Central memory CD8-positive, alpha-beta T cell (primary cell): ENCODE measurements around the gene NAP1L4.

Experiments
- ATAC-seq: fragments of 150-1000 bp; cut with Tn5 transposase; replicated peaks from 2 replicates; pipeline ENCODE4 v1.10.0; 2022; ENCODE audit warnings: mild to moderate bottlenecking, moderate FRiP score, moderate number of reproducible peaks; ENCODE audit not compliant: poor library complexity, severe bottlenecking; ENCODE audit errors: extremely low read depth
- DNase-seq, 2 donors: peaks; one replicate each; pipeline ENCODE4 v3.0.0; 2021; ENCODE audit warnings: low spot score in 2 of 2
- H3K27ac Mint-ChIP-seq: one replicate; pipeline ENCODE4 v1.8.0; 2022; ENCODE audit warnings: low read depth, mild to moderate bottlenecking, moderate library complexity, mixed read lengths
- H3K27me3 Mint-ChIP-seq: one replicate; pipeline ENCODE4 v1.8.0; 2022; ENCODE audit warnings: mixed read lengths
- H3K36me3 Mint-ChIP-seq: one replicate; pipeline ENCODE4 v1.8.0; 2022; ENCODE audit warnings: mild to moderate bottlenecking, moderate library complexity, mixed read lengths; ENCODE audit not compliant: insufficient read depth
- H3K4me1 Mint-ChIP-seq: one replicate; pipeline ENCODE4 v1.8.0; 2022; ENCODE audit warnings: mixed read lengths
- H3K4me3 Mint-ChIP-seq: one replicate; pipeline ENCODE4 v1.8.0; 2022; ENCODE audit warnings: mild to moderate bottlenecking, moderate library complexity, mixed read lengths
- H3K9me3 Mint-ChIP-seq: one replicate; pipeline ENCODE4 v1.8.0; 2022; ENCODE audit warnings: mixed read lengths

NAP1L4 gene

GRCh38 chr11:2982214-2982613, 9.9 kb downstream of the NAP1L4 start:
- Mint-ChIP-seq H3K4me1 (peaks cover 43% of the 10 kb centered on the region), H3K36me3 (peaks cover 36% of the 10 kb centered on the region), H3K27me3 (no peaks in the 10 kb centered on the region), H3K9me3 (no peaks in the 10 kb centered on the region), H3K4me3 (peak overlapping the region; percentile 28), H3K27ac (peak overlapping the region; percentile 52)
- DNase-seq: no peak
- peak; percentile 28 for ATAC-seq

- Mint-ChIP-seq H3K4me1 (peaks cover 51% of the 10 kb centered on the region), H3K9me3 (no peaks in the 10 kb centered on the region), H3K27me3 (no peaks in the 10 kb centered on the region), H3K27ac (no peak overlapping the region), H3K4me3 (no peak overlapping the region), H3K36me3 (peaks cover 45% of the 10 kb centered on the region)
- DNase-seq: no peak
- ATAC-seq: no peak
These were observed 11.0 kb downstream of the NAP1L4 start for GRCh38 chr11:2981130-2981529.

GRCh38 chr11:2980168-2980840, 11.8 kb downstream of the NAP1L4 start:
- Mint-ChIP-seq H3K27me3 (no peaks in the 10 kb centered on the region), H3K4me3 (no peak overlapping the region), H3K9me3 (no peaks in the 10 kb centered on the region), H3K36me3 (peaks cover 52% of the 10 kb centered on the region), H3K4me1 (peaks cover 51% of the 10 kb centered on the region), H3K27ac (no peak overlapping the region)
- ATAC-seq (no peak), DNase-seq (no peak)

GRCh38 chr11:2977113-2977512, 15.0 kb downstream of the NAP1L4 start:
- peaks cover 63% of the 10 kb centered on the region for H3K36me3 Mint-ChIP-seq
- H3K27me3 Mint-ChIP-seq: no peaks in the 10 kb centered on the region
- no peak overlapping the region for H3K27ac Mint-ChIP-seq
- ATAC-seq: no peak
- no peak for DNase-seq
- H3K4me1 Mint-ChIP-seq: peaks cover 41% of the 10 kb centered on the region
- H3K9me3 Mint-ChIP-seq: no peaks in the 10 kb centered on the region
- H3K4me3 Mint-ChIP-seq: no peak overlapping the region

GRCh38 chr11:2976294-2977063, 15.7 kb downstream of the NAP1L4 start:
- Mint-ChIP-seq H3K27me3 (no peaks in the 10 kb centered on the region), H3K36me3 (peaks cover 67% of the 10 kb centered on the region), H3K4me1 (peaks cover 35% of the 10 kb centered on the region), H3K9me3 (no peaks in the 10 kb centered on the region), H3K4me3 (no peak overlapping the region), H3K27ac (no peak overlapping the region)
- ATAC-seq: no peak
- no peak for DNase-seq

GRCh38 chr11:2975594-2975993, 16.5 kb downstream of the NAP1L4 start:
- ATAC-seq (peak; percentile 73), DNase-seq (peak in 1 of 2 donors; percentile 35)
- Mint-ChIP-seq H3K27me3 (no peaks in the 10 kb centered on the region), H3K9me3 (no peaks in the 10 kb centered on the region), H3K4me1 (peaks cover 35% of the 10 kb centered on the region), H3K4me3 (no peak overlapping the region), H3K27ac (no peak overlapping the region), H3K36me3 (peaks cover 75% of the 10 kb centered on the region)

- Mint-ChIP-seq H3K4me1 (peaks cover 35% of the 10 kb centered on the region), H3K9me3 (no peaks in the 10 kb centered on the region), H3K27me3 (no peaks in the 10 kb centered on the region), H3K27ac (no peak overlapping the region), H3K4me3 (no peak overlapping the region), H3K36me3 (peaks cover 87% of the 10 kb centered on the region)
- no peak for DNase-seq
- ATAC-seq: no peak
These were observed 17.9 kb downstream of the NAP1L4 start for GRCh38 chr11:2974272-2974671.

- Mint-ChIP-seq H3K9me3 (no peaks in the 10 kb centered on the region), H3K27ac (peak overlapping the region; percentile 63), H3K27me3 (no peaks in the 10 kb centered on the region), H3K36me3 (peaks cover 98% of the 10 kb centered on the region), H3K4me3 (no peak overlapping the region), H3K4me1 (peaks cover 18% of the 10 kb centered on the region)
- no peak for ATAC-seq
- no peak for DNase-seq
These were observed 23.7 kb downstream of the NAP1L4 start for GRCh38 chr11:2968341-2968900.

GRCh38 chr11:2964782-2965181, 27.3 kb downstream of the NAP1L4 start:
- H3K9me3 Mint-ChIP-seq: no peaks in the 10 kb centered on the region
- peaks cover 40% of the 10 kb centered on the region for H3K4me1 Mint-ChIP-seq
- peaks cover 93% of the 10 kb centered on the region for H3K36me3 Mint-ChIP-seq
- H3K4me3 Mint-ChIP-seq: no peak overlapping the region
- H3K27ac Mint-ChIP-seq: no peak overlapping the region
- H3K27me3 Mint-ChIP-seq: no peaks in the 10 kb centered on the region
- no peak for ATAC-seq
- DNase-seq: no peak

- H3K36me3 Mint-ChIP-seq: peaks cover 93% of the 10 kb centered on the region
- no peak overlapping the region for H3K4me3 Mint-ChIP-seq
- ATAC-seq: no peak
- no peaks in the 10 kb centered on the region for H3K9me3 Mint-ChIP-seq
- H3K27ac Mint-ChIP-seq: no peak overlapping the region
- no peaks in the 10 kb centered on the region for H3K27me3 Mint-ChIP-seq
- H3K4me1 Mint-ChIP-seq: peaks cover 40% of the 10 kb centered on the region
- no peak for DNase-seq
These were observed 28.4 kb downstream of the NAP1L4 start for GRCh38 chr11:2963761-2964160.

GRCh38 chr11:2963112-2963754, 28.9 kb downstream of the NAP1L4 start:
- Mint-ChIP-seq H3K27me3 (no peaks in the 10 kb centered on the region), H3K9me3 (no peaks in the 10 kb centered on the region), H3K36me3 (peaks cover 92% of the 10 kb centered on the region), H3K4me1 (peaks cover 45% of the 10 kb centered on the region), H3K4me3 (no peak overlapping the region), H3K27ac (peak overlapping the region; percentile 63)
- DNase-seq: no peak
- no peak for ATAC-seq

- Mint-ChIP-seq H3K27me3 (no peaks in the 10 kb centered on the region), H3K36me3 (peaks cover 89% of the 10 kb centered on the region), H3K4me1 (peaks cover 41% of the 10 kb centered on the region), H3K27ac (peak overlapping the region; percentile 63), H3K4me3 (no peak overlapping the region), H3K9me3 (no peaks in the 10 kb centered on the region)
- DNase-seq: no peak
- no peak for ATAC-seq
These were observed 31.0 kb downstream of the NAP1L4 start for GRCh38 chr11:2961080-2961479.
